NOMO-1 treated with dmso at 0.1 percent for 144 hours (cell line): Measurements from ENCODE around the gene LDHAL6B.
"Not testable (repeated sequence)": the region's sequence is repeated elsewhere in the genome, so short reads cannot be mapped to it uniquely, and the experiment has no call there.

Source experiments
- DNase-seq: peaks from one replicate; lab custom pipeline; 2025; ENCODE audit not compliant: unreplicated experiment; lab: John Stamatoyannopoulos, UW

Gene LDHAL6B

DNA sequence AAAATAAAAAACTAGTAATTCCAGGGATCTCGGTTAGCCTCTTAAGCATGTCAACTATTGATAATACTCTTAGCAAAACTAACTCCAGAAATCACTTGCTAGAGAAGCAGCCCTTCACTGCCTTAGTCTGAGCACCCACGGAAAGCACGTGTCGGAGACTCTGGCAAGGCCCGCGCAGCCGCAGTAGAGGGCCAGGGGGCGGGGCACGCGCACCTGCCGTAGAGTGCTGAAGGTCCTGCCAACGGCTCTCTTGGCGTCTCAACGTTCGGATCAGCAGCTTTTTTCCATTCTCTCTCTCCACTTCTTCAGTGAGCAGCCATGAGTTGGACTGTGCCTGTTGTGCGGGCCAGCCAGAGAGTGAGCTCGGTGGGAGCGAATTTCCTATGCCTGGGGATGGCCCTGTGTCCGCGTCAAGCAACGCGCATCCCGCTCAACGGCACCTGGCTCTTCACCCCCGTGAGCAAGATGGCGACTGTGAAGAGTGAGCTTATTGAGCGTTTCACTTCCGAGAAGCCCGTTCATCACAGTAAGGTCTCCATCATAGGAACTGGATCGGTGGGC lies at the start of gene LDHAL6B:
Gene LDHAL6B, plus strand, starts transcription at position 221 of the 561 bp plus-strand sequence. Its CDS starts 98 bp downstream, at position 319.
- DNase-seq = no peak

- DNase-seq = no peak
These were observed 49.2 kb upstream of the LDHAL6B start for GRCh38 chr15:59157396-59157795.

DNA sequence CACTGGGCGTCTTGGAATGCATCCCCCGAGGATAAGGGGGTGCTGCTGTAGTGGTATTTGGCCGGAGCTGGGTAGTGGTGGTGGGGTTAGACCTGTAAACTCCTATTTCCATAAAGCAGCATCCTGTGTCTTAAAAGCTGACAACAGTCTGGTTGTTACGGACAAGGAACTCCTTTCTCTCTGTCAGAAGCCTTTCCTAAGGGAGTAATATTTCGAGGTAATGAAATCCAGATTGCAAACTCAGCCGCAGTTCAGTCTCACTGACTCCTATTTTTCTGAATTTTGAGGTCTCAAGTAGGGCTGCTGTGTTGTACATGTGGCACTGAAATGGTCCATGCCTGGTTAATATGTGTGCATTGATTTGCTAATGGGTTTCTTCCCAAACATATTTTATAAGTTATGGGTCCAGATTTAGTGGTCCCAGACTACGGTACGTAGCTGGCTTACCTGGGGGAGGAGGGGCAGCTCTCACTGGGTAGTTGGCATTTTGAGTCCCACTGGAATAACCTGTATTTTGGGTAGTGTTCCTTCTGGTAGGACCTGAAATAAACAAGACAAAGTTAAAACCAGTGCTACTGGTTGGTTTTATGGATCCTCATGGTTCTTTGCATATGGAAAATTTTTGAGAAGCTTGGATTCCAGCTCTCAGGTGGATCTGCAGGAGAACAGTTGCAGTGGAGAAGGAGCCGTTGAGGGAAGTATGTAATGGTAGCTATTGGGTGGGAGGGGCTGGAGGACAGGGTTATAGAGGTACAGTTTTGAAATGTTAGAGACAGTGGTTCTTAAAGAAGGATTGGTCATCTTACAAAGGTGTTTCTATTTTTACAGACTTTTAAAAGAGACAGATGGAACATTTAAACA lies 48.6 kb upstream of the LDHAL6B start:
- no peak for DNase-seq

- no peak for DNase-seq
These were observed 48.0 kb upstream of the LDHAL6B start for GRCh38 chr15:59158701-59159034.

DNA sequence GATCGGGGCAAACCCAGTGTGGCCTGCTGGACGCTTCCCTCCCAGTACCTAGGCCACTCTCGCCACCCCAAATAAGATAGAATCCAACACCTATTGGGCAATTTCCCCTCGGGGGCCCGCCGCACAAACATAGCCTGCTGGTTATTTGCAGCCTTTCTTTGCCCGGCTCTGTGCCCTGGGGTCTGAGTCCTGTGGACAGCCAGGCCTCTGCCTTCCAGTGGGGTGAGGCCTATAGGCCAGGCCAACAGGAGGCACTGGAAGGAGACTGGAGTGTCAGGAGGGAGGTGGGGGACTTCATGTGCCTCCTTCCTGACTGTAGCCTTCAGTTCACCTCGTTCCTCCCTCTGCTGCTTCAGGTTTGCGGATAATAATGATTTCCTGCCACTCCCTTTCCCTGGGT lies 47.4 kb upstream of the LDHAL6B start:
- peak; percentile 13 for DNase-seq

- no peak for DNase-seq
These were observed 45.6 kb upstream of the LDHAL6B start for GRCh38 chr15:59160880-59161593.

- not testable (repeated sequence) for DNase-seq
These were observed 44.6 kb upstream of the LDHAL6B start for GRCh38 chr15:59162080-59162479.

DNA sequence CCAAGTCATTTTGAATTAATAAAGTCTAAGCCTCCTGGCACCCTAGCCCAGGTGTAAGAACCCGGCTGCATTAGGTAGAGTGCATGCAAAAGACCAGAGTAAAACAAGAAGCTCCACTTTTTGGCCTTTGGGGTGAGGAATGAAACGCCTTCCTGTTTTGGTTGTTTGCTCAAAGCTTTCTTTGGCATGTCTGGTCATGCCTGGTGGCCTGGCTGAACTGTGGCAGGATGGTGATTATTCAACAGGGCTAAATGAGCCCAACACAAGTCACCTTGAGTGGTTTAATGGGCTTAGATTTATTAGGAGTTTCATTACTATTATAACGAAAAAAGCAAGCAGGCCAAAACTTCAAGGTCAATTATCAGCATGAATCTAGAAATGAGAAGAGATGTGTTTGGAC lies 40.9 kb upstream of the LDHAL6B start:
- DNase-seq = peak; percentile 63

GRCh38 chr15:59166166-59166565 lies 40.5 kb upstream of the LDHAL6B start:
- no peak for DNase-seq

- DNase-seq = no peak
These were observed 39.9 kb upstream of the LDHAL6B start for GRCh38 chr15:59166601-59167265.

GRCh38 chr15:59168536-59168935 lies 38.1 kb upstream of the LDHAL6B start:
- DNase-seq = no peak

- DNase-seq = peak; percentile 16
These were observed 37.4 kb upstream of the LDHAL6B start for GRCh38 chr15:59169251-59169708.

- DNase-seq = no peak
These were observed 36.2 kb upstream of the LDHAL6B start for GRCh38 chr15:59170295-59171066.

GRCh38 chr15:59171067-59171397 lies 35.6 kb upstream of the LDHAL6B start:
- DNase-seq = no peak

- no peak for DNase-seq
These were observed 34.2 kb upstream of the LDHAL6B start for GRCh38 chr15:59172289-59172901.

- no peak for DNase-seq
These were observed 33.4 kb upstream of the LDHAL6B start for GRCh38 chr15:59173194-59173593.

DNA sequence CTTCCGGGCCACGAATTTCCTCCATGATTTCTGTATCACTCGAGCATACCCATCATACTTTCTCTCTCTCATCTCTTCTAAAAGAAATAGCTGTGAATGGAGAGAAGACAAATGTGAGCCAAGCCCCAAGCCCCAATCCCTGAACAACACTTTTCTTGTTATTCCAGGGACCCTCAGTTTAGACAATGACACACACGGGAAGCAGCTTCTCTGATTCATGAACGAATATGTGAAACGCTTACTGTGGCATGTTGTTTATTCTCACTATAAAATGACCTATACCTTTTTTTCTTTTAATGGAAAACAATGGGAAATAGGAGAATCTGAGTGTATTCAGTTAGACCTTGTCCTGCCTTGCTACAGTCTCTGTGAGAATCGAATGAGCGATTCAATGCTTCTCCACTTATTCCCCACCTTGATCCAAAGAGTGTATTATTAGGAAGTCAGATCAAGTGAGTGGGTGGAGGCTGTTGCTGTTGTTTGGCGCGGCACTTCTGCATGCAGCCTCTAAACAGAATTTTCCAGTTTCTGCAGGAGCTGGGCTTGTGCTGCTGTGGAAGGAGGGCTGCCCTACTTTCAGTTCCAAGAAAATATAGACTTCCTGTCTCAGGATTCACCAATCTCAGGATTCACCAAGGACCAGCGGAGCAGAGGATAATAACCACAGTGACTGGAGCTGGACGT lies 32.4 kb upstream of the LDHAL6B start:
- no peak for DNase-seq

GRCh38 chr15:59174835-59175831 lies 31.5 kb upstream of the LDHAL6B start:
- DNase-seq = peak; percentile 71
